Pancreas (tissue), 10 donors: ENCODE measurements around the gene SFTA2. TPM values are rescaled to one million over a fixed set of nuclear protein-coding genes. Genes with fewer than 3 reads are reported as not detected.
"Not testable (repeated sequence)": the region's sequence is repeated elsewhere in the genome, so short reads cannot be mapped to it uniquely, and the experiment has no call there.

Source experiments
- ATAC-seq, 4 donors: fragments of 200-7000 bp; cut with Tn5 transposase; one replicate each; pipeline versions ENCODE4 v1.8.0 to v1.9.1; 2020; ENCODE audit warnings: mild to moderate bottlenecking in 4 of 4, moderate library complexity in 4 of 4
- DNase-seq, 6 donors: peaks; one replicate each; pipeline ENCODE4 v3.0.0-alpha.2; 2020
- FAIRE-seq: peaks from 2 replicates; lab custom pipeline; 2012; peaks lifted over from hg19 to GRCh38; lab: Jason Lieb, UNC
- H3K27ac ChIP-seq, 4 donors: fragments of 200-600 bp; sonication (generic); 1 replicate in 3 of 4; 2 replicates in 1 of 4; pipeline versions ENCODE4 v1.5.0 to v1.8.0; 2020
- H3K27me3 ChIP-seq, 4 donors: fragments of 200-600 bp; one replicate each; pipeline ENCODE4 v1.8.0; 2021
- H3K36me3 ChIP-seq, 3 donors: fragments of 200-600 bp; sonication (generic) in 1 of 3; one replicate each; pipeline versions ENCODE4 v1.5.0 to v1.8.0; 2020 to 2021
- H3K4me1 ChIP-seq, 3 donors: fragments of 200-600 bp; one replicate each; pipeline ENCODE4 v1.8.0; 2021
- H3K4me3 ChIP-seq, 4 donors: fragments of 200-600 bp; sonication (generic) in 2 of 4; one replicate each; pipeline versions ENCODE4 v1.5.0 to v1.8.0; 2020 to 2021
- H3K9me3 ChIP-seq, 4 donors: fragments of 200-600 bp; one replicate each; pipeline ENCODE4 v1.8.0; 2021
- WGBS, 2 donors: extraction: QIAGEN DNeasy Blood & Tissue Kit; methylation state at CpG; one replicate each; pipeline ENCODE4 v1.1.7; 2013; 5-methylcytosine and 5-hydroxymethylcytosine counted together
- intact Hi-C, 3 donors: fragments of 100-400 bp; cut with DNase I; formaldehyde crosslinking; loops; one replicate each; pipeline versions ENCODE4 v1.11.1 to v1.14.2; 2022
- polyA plus RNA-seq, 2 donors: library from polyadenylated mRNA; stranded (reverse); fragments of 200-250 nt; gene quantifications; one replicate each; pipeline ENCODE4 v1.2.3, GENCODE V29; 2013
- total RNA-seq, 6 donors: library from RNA; stranded (reverse); fragmentation: NEBNext Ultra II Directional in 4 of 6; extraction: Animal tissue kit (Norgen Biotek cat#: 25700) in 4 of 6; gene quantifications; one replicate each; pipeline versions ENCODE4 v1.2.1 to v1.2.4, GENCODE V29; 2021 to 2023
- TF ChIP-seq, protein P1 (sequence below), 4 donors: fragments of 200-600 bp; sonication (generic) in 3 of 4; IDR thresholded peaks; one replicate each; pipeline versions ENCODE4 v1.5.0 to v1.8.0; 2021; ENCODE audit warnings: antibody characterized with exemption in 4 of 4
- donor health status: healthy with polysubstance abuse.
- donor health status: DM: no; HTN: no; CAD: no; lungs with moderate emphysema.
- donor health status: DM: no; HTN: no; CAD: no.
- donor health status: control.
- donor health status: control.
- donor health status: Bipolar disorder and iron deficiency.
- donor health status: DM: yes; HTN: yes; CAD: no.
- donor health status: DM: no; HTN: no; CAD: no.
- donor health status: DM: no; HTN: no; CAD: no.
- donor health status: DM: yes; HTN: yes; CAD: no.

The SFTA2 gene
- total and polyA plus RNA-seq, 8 donors = 0.83 to 22.9 (median 3.1) TPM

DNA sequence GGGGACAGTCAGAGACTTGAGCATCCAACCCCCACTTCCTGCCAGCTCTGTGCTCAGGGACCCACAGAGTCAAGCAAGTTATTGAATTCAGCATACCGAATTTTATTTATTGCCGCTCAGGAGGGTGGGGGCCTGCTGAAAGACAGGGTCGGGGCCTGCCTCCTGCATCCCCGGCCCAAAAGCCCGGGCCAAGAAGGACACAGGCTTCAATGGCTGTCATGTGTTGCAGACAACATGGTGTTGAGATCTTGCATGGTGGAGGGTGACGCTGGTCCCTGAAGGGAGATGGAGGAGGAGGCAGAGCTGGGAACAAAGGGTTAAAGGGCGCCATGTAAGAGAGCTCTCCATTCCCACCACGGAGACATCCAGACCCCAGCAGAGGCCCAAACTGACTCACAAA, 698 bp downstream of the SFTA2 start:
- no peaks in the 10 kb centered on the region for H3K9me3 ChIP-seq
- TF ChIP-seq, protein P1, sequence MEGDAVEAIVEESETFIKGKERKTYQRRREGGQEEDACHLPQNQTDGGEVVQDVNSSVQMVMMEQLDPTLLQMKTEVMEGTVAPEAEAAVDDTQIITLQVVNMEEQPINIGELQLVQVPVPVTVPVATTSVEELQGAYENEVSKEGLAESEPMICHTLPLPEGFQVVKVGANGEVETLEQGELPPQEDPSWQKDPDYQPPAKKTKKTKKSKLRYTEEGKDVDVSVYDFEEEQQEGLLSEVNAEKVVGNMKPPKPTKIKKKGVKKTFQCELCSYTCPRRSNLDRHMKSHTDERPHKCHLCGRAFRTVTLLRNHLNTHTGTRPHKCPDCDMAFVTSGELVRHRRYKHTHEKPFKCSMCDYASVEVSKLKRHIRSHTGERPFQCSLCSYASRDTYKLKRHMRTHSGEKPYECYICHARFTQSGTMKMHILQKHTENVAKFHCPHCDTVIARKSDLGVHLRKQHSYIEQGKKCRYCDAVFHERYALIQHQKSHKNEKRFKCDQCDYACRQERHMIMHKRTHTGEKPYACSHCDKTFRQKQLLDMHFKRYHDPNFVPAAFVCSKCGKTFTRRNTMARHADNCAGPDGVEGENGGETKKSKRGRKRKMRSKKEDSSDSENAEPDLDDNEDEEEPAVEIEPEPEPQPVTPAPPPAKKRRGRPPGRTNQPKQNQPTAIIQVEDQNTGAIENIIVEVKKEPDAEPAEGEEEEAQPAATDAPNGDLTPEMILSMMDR (IDR thresholded peaks at IDR 0.05) = no peak
- intact Hi-C loops = loop anchor here in 1 of 3 donors (10.0 kb wide), 1 partner anchor 134 kb away; no protein-coding TSS in a partner anchor
- H3K4me3 ChIP-seq = no peak overlapping the region
- H3K27me3 ChIP-seq = no peaks in the 10 kb centered on the region
- H3K36me3 ChIP-seq = no peaks in the 10 kb centered on the region
- WGBS, 2 donors = 61 to 69% methylated on average over 8 of the region's 8 CpGs
- H3K27ac ChIP-seq = peak overlapping the region in 2 of 4 donors; percentile 42 to 61
- H3K4me1 ChIP-seq = peaks cover 0 to 6% (median 0%) of the 10 kb centered on the region in 3 donors
- ATAC-seq = no peak
- FAIRE-seq = no peak
- DNase-seq = no peak

DNA sequence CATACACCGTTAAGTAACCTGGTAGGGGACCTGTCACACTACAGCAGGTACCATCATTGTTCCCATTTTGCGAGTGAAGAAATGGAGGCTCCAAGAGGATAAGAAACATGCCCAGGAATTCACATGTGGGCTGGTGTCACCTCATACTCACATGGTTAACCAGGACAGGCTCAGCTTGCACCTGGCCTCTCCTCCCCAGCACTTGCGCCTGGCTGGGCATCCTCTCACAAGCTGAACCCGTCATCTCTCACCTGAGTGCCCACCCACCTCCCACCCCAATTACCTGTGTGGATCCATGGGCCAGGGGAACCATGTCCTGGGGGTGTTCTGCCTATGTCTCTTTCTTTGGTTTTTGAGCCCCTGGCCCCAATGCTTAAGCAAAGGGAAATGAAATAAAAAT, 1.5 kb downstream of the SFTA2 start:
- ATAC-seq (no peak), DNase-seq (no peak), FAIRE-seq (no peak)
- WGBS, 2 donors = 73 to 76% methylated on average over 4 of the region's 4 CpGs
- TF ChIP-seq, protein P1 (IDR thresholded peaks at IDR 0.05) = no peak
- H3K36me3 ChIP-seq = peaks cover 0 to 7% (median 0%) of the 10 kb centered on the region in 3 donors
- no peak overlapping the region for H3K4me3 ChIP-seq
- no peaks in the 10 kb centered on the region for H3K27me3 ChIP-seq
- H3K4me1 ChIP-seq = peaks cover 0 to 6% (median 0%) of the 10 kb centered on the region in 3 donors
- H3K9me3 ChIP-seq = no peaks in the 10 kb centered on the region
- no peak overlapping the region for H3K27ac ChIP-seq
- intact Hi-C loops = loop anchor here in 1 of 3 donors (10.0 kb wide), 1 partner anchor 134 kb away; no protein-coding TSS in a partner anchor

DNA sequence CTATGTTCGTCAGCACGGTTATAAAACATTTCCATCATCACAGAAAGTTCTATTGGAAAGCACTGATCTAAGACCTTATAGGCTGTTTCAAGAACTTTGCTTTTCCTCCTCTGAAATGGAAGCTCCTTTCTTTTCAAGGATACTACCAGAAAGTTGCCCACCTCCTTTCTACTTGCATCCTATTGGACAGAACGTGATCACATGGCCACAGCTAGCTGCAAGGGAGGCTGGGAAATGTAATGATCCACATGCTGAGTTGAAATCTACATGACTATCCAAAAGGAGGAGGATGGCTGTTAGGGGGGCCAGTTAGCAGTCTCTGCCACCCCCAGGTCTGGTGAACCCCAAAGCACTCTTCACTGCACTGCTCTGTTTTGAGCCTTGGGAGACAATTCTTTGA, 3.3 kb downstream of the SFTA2 start:
- H3K4me3 ChIP-seq = no peak overlapping the region
- H3K4me1 ChIP-seq = peaks cover 0 to 6% (median 0%) of the 10 kb centered on the region in 3 donors
- no peak for ATAC-seq
- no peaks in the 10 kb centered on the region for H3K27me3 ChIP-seq
- no peak for DNase-seq
- no peaks in the 10 kb centered on the region for H3K9me3 ChIP-seq
- no peak overlapping the region for H3K27ac ChIP-seq
- no peak for FAIRE-seq
- intact Hi-C loops = loop anchor here (10.0 kb wide), 3 partner anchors 106 to 156 kb away; no protein-coding TSS in a partner anchor
- H3K36me3 ChIP-seq = peaks cover 0 to 15% (median 0%) of the 10 kb centered on the region in 3 donors
- TF ChIP-seq, protein P1 (IDR thresholded peaks at IDR 0.05) = no peak
- WGBS, 2 donors = 96 to 98% methylated on average over 3 of the region's 3 CpGs

DNA sequence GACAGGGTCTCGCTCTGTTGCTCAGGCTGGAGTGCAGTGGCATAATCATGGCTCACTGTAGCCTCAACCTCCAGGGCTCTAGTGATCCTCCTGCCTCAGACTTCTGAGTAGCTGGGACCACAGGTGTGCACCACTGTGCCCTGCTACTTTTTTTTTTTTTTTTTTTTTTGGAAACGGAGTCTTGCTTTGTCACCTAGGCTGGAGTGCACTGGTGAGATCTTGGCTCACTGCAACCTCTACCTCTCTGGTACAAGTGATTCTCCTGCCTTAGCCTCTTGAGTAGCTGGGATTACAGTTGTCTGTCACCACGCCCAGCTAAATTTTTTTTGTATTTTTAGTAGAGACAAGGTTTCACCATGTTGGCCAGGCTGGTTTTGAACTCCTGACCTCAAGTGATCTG, 4.9 kb downstream of the SFTA2 start:
- H3K27ac ChIP-seq = peak overlapping the region in 3 of 4 donors; percentile 6 to 39 (median 22)
- FAIRE-seq = not testable (repeated sequence)
- intact Hi-C loops = loop anchor here (10.0 kb wide), 3 partner anchors 108 to 158 kb away; no protein-coding TSS in a partner anchor

DNA sequence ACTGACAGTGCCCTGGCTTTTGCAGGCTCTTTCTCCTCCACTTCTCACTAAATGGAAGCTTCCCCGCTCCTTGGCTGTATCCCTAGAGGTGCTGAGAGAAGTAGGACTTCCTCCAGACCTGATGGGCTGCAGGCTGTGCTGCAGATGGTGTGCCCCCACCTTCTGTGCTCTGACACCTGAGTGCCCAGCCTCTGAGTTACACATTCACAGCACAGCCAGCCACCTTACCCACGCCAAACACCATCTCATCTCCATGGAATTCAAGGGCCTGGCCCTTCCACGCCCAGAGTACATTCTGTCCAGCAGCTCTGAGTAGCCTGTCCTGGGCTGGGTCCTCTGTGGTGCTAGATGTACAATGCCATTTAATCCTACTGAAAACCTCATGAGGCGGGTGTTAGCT, 5.3 kb downstream of the SFTA2 start:
- peaks cover 0 to 36% (median 0%) of the 10 kb centered on the region in 3 donors for H3K36me3 ChIP-seq
- H3K9me3 ChIP-seq = no peaks in the 10 kb centered on the region
- TF ChIP-seq, protein P1 (IDR thresholded peaks at IDR 0.05) = no peak
- peak in 3 of 6 donors; percentile 45 to 68 (median 48) for DNase-seq
- H3K4me1 ChIP-seq = no peaks in the 10 kb centered on the region
- H3K27me3 ChIP-seq = no peaks in the 10 kb centered on the region
- ATAC-seq = peak; percentile 68 to 90 (median 82)
- no peak overlapping the region for H3K4me3 ChIP-seq
- intact Hi-C loops = loop anchor here (10.0 kb wide), 3 partner anchors 108 to 158 kb away; no protein-coding TSS in a partner anchor
- no peak for FAIRE-seq
- H3K27ac ChIP-seq = peak overlapping the region in 3 of 4 donors; percentile 6 to 39 (median 22)
- 78% methylated on average over 4 of the region's 4 CpGs for WGBS, 2 donors

More for the DNA sequence above, 4.9 kb downstream of the SFTA2 start:
- not testable (repeated sequence) for H3K4me1 ChIP-seq, H3K4me3 ChIP-seq, ATAC-seq, H3K27me3 ChIP-seq, H3K9me3 ChIP-seq, DNase-seq
- H3K36me3 ChIP-seq = peaks cover 0 to 31% (median 0%) of the 10 kb centered on the region in 3 donors
- 89 to 99% methylated on average over 3 of the region's 3 CpGs for WGBS, 2 donors

DNA sequence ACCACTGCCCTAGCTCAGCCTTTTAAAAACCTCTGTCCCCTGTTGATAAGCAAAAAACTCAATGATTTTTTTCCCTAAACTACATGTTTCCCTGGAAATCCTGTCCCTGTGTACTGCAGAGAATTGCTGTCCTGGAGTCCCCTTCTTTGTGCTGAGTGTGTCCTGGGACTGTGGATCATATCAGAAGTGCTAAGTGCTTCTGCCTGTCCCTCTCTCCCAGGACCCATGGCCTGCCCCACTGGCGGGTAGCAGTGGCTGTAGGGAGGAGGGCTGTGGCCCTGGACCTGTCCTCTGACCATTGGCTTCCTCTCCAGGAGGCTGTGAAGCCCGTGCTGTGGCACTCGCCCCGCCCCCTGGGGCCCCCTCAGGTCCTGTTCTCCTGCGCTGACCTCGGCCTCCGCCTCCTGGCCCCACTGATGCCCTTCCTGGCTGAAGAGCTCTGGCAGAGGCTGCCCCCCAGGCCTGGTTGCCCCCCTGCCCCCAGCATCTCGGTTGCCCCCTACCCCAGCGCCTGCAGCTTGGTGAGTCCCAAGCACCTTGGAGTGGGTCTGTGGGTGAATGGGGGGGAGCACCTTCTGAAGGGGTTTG, 7.8 kb downstream of the SFTA2 start:
- 88 to 93% methylated on average over 6 to 9 of the region's 9 CpGs for WGBS, 2 donors
- not testable (repeated sequence) for H3K27me3 ChIP-seq, H3K4me1 ChIP-seq, H3K27ac ChIP-seq, FAIRE-seq, DNase-seq, ATAC-seq, H3K9me3 ChIP-seq, H3K4me3 ChIP-seq
- H3K36me3 ChIP-seq = peaks cover 0 to 58% (median under 1%) of the 10 kb centered on the region in 3 donors
- intact Hi-C loops = loop anchor here (10.0 kb wide), 3 partner anchors 111 to 161 kb away; no protein-coding TSS in a partner anchor
